ENCODE results near the gene ANO8.
A peak's percentile ranks its signal among the peaks of the same experiment; 100 is the strongest.

DNA sequence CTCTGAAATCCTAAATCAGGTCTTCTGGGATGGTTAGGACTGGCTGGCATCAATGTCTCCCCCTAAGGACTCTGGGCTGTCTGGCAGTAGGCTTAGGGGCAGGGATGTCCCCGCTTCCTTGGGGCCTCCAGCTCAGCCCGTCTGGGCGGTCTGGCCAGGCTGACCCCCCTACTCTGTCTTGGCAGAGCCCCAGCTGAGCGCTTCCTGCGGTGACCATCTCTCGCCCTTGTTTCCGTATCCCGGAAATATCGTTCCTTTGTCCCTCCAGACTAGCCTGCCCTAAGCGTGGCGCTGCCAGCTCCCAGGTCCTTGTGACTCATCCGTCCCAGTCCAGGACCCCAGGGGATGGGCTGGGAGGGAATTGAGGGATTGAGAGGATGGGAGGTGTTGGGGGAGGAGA lies 14.0 kb upstream of the ANO8 start:
- TF ChIP-seq, protein P1, sequence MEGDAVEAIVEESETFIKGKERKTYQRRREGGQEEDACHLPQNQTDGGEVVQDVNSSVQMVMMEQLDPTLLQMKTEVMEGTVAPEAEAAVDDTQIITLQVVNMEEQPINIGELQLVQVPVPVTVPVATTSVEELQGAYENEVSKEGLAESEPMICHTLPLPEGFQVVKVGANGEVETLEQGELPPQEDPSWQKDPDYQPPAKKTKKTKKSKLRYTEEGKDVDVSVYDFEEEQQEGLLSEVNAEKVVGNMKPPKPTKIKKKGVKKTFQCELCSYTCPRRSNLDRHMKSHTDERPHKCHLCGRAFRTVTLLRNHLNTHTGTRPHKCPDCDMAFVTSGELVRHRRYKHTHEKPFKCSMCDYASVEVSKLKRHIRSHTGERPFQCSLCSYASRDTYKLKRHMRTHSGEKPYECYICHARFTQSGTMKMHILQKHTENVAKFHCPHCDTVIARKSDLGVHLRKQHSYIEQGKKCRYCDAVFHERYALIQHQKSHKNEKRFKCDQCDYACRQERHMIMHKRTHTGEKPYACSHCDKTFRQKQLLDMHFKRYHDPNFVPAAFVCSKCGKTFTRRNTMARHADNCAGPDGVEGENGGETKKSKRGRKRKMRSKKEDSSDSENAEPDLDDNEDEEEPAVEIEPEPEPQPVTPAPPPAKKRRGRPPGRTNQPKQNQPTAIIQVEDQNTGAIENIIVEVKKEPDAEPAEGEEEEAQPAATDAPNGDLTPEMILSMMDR (IDR thresholded peaks at IDR 0.05 in 8 of 11, conservative IDR thresholded peaks at IDR 0.05 in 3 of 11), result no peak
- no peak for TF ChIP-seq POLR2A (IDR thresholded peaks at IDR 0.05)
- peak; percentile 81 to 91 (median 88) for TF ChIP-seq POLR2AphosphoS5 (IDR thresholded peaks at IDR 0.05)
